RPMI7951 (cell line): ENCODE measurements around the gene HIP1. TPM values are rescaled to one million over a fixed set of nuclear protein-coding genes. Genes with fewer than 3 reads are reported as not detected.
"Not testable (repeated sequence)": the region's sequence is repeated elsewhere in the genome, so short reads cannot be mapped to it uniquely, and the experiment has no call there.

Experiments used
- DNase-seq: peaks from one replicate; pipeline ENCODE4 v3.0.0-alpha.2; 2012; ENCODE audit warnings: low read depth
- total RNA-seq: library from RNA; depleted of rRNA; stranded (reverse); fragments of >200 nt; shearing (Covaris generic); gene quantifications from 2 replicates; pipeline ENCODE4 v1.2.3, GENCODE V29; 2014; rRNA removed

Gene HIP1
- total RNA-seq = 20.9 and 22.9 TPM in 2 replicates

DNA sequence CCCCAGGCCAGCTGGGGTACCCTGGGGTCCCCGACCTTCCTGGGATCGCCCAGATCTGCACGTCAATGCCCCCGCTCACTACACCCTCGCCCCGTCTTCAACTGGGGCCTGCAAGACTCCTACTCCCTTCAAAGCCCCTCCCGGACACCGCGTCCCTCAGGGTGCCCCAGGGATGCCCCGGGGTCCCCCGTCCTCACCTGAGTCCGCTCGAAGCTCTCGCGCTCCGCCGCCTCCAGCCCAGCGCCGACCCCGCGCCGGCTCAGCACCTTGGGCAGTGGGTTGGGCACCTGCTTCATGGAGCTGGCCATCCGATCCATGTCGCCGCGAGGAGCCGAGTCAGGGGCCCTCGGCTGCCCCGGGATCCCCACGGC, at the start of gene HIP1:
TSS of gene HIP1 (minus strand) at position 338 of the 371 bp plus-strand sequence. CDS start at position 317, 21 bp downstream.
- no peak for DNase-seq

DNA sequence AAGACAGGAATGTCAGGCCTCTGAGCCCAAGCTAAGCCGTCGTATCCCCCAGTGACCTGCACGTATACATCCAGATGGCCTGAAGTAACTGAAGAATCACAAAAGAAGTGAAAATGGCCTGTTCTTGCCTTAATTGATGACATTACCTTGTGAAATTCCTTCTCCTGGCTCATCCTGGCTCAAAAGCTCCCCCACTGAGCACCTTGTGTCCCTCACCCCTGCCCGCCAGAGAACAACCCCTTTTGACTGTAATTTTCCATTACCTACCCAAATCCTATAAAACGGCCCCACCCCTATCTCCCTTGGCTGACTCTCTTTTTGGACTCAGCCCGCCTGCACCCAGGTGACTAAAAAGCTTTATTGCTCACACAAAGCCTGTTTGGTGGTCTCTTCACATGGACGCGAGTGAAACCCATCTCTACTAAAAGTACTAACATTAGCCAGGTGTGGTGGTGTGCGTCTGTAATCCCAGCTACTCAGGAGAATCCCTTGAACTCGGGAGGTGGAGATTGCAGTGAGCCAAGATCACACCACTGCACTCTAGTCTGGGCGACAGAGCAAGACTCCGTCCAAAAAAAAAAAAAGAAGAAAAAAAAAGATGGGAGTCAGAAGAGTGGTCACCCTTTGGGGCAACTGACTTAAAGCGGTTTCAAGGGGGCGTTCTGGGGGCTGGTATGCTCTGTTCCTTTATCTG, 49.6 kb upstream of the HIP1 start:
- not testable (repeated sequence) for DNase-seq

DNA sequence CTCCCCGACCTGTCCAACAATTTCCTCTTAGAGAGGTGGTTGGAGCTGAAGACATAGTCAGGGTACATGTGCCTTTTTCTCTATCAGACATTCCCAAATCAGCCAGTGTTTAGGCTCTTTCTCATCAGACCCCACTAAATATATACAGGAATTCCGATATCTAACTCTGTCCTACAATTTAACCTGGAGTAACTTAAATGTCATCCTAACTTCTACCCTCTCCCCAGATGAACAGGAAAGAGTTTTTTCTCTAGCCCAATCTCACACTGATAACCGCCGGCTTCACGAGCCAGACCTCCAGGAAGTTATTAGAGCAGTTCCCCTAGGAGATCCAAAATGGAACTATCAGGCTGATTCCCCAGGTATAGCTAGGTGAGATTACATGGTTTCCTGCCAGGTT, 44.3 kb upstream of the HIP1 start:
- not testable (repeated sequence) for DNase-seq

DNA sequence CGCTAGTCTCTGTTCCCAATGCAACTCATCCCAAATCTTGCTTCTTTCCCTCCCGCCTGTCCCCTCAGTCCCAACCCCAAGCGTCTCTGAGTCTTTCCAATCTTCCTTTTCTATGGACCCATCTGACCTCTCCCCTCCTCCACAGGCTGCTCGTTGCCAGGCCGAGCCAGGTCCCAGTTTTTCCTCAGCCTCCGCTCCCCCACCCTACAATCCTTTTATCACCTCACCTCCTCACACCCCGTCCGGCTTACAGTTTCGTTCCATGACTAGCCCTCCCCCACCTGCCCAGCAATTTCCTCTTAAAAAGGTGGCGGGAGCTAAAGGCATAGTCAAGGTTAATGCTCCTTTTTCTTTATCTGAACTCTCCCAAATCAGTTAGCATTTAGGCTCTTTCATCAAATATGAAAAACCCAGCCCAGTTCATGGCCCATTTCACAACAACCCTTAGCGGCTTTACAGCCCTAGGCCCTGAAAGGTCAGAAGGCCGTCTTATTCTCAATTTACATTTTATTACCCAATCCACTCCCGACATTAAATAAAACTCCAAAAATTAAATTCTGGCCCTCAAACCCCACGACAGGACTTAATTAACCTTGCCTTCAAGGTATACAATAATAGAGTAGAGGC, 42.0 kb upstream of the HIP1 start:
- DNase-seq = not testable (repeated sequence)

DNA sequence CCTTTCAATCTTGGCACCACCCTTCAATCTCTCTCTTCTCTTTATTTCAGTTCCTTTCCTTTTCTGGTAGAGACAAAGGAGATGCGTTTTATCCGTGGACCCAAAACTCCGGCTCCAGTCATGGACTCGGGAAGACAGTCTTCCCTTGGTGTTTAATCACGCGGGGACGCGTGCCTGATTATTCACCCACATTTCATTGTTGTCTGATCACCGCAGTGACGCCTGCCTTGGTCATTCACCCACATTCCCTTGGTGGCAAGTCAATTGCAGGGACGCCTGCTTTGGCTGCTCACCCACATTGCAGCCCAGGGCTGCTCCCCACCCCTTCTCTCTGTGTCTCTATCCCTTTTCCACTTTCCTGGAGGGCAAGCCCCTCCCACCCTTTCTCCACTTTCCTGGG, 40.8 kb upstream of the HIP1 start:
- DNase-seq = peak; percentile 43

DNA sequence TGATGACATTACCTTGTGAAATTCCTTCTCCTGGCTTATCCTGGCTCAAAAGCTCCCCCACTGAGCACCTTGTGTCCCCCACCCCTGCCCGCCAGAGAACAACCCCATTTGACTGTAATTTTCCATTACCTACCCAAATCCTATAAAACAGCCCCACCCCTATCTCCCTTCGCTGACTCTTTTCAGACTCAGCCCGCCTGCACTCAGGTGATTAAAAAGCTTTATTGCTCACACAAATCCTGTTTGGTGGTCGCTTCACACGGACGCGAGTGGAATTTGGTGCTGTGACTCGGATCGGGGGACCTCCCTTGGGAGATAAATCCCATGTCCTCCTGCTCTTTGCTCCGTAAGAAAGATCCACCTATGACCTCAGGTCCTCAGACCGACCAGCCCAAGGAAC, 40.3 kb upstream of the HIP1 start:
- not testable (repeated sequence) for DNase-seq

DNA sequence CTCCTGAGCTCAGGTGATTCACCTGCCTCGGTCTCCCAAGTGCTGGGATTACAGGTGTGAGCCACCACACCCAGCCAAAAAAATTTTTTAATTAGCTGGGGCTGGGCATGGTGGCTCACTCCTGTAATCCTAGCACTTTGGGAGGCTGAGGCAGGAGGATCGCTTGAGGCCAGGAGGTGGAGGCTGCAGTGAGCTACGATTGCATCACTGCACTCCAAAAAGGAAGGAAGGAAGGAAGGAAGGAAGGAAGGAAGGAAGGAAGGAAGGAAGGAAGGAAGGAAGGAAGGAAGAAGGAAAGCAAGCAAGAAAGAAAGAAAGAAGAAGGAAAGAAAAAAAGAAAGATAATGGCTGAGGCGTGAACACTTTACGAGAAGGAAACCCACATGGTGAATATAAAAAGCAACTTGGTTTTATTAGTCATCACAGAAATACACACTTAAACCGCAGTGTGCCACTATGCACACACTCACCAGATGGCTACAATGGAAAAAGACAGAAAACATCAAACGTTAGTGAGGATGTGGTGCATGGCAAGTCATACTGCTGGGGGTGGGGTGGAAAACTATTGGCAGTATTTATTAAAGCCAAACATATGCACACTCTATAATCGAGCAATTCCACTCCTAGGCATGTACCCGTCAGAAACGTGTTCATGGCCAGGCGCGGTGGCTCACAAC, 37.7 kb upstream of the HIP1 start:
- peak; percentile 96 for DNase-seq

DNA sequence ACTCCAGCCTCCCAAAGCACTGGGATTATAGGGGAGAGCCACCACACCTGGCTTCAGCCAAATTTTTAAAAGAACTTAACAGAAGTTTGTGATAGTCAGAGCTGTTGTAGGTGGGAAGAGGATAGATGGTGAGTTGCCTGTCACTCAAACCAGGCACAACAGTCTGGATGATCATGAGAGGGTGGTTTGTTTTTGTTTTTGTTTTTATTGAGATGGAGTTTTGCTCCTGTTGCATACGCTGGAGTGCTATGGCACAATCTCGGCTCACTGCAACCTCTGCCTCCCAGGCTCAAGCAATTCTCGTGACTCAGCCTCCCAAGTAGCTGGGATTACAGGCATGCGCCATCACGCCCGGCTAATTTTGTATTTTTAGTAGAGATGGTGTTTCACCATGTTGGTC, 35.2 kb upstream of the HIP1 start:
- DNase-seq = peak; percentile 10

DNA sequence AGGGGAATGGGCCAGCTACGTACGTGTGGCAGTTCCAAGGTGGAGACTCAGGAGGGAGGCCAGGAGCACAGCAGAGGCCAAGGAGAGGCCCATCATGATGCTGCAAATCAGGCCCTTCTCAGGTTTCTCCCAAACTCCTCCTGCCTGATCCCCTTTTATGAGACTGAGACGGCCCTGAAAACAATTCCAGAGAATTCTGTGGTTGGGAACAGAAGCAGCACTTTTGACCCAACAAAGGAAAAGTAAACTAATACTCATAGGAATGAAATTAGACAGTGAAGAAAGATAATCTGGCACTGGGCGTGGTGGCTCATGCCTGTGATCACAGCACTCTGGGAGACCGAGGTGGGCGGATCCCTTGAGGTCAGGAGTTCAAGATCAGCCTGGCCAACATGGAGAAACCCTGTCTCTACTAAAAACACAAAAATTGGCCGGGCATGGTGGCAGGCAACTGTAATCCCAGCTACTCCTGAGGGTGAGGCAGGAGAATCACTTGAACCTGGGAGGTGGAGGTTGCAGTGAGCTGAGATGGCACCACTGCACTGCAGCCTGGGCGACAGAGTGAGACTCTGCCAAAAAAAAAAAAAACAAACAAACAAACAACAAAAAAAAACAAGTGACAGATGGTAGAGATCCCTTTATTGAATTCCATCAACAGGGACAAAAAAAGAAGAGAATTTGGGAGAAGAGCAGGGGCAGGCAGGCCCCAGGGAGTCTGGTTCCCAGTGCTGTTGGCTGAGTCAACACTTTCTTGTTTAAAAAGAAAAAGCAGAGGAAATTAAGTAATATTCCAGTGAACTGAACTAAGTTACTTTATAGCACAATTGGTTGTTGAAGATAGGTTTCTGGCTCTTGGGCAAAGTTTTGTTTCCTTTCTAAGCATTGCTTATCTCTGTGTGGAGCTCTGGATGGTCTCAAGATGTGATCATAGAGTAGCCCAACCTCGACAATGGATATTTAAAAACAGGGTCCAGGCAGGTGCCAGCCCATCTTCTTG, 33.6 kb upstream of the HIP1 start, which contains the start of gene CCL26:
TSS of gene CCL26 (minus strand) at position 131 of the 997 bp plus-strand sequence. CDS start at position 96, 35 bp downstream.
- DNase-seq = peak; percentile 80

DNA sequence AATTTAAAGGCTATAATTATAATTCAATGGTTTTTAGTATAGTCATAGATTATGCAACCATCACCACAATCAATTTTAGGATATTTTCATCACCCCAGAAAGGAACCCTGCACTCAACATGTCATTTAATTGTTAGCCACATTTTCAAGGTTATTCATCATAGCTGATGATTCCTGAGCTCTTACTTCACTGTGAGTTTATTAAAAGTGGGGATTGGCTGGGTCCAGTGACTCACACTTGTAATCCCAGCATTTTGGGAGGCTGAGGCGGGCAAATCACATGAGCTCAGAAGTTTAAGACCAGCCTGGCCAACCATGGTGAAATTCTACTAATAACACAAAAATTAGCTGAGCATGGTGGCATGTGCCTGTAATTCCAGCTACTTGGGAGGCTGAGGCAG, 32.5 kb upstream of the HIP1 start:
- peak; percentile 58 for DNase-seq

DNA sequence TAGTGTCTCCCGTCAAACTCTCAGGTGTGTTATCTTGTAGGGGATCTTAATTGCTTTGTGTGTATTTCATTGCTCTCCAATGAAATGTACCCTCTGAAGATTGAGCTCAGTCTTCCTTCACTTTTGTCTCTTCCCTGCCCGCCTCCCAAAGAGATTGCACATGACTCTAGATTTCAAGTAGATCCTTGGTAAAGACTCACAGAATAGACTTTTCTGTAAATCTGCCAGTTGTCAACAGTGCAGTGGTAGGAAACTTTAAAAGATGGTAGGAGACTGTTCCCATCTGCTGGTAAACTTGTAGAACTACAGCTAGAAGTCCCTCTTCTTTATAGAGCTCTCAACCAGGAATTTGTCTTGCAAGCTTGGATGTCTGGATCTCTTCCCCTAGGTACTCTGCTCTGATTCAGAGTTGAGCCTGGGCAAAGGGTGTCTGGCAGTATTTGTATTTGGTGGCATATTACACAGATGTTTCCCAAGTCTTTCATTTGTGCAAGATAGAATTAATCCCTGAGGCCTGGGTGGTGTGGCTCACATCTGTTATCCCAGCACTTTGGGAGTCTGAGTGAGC, 23.7 kb upstream of the HIP1 start:
- DNase-seq = peak; percentile 73

DNA sequence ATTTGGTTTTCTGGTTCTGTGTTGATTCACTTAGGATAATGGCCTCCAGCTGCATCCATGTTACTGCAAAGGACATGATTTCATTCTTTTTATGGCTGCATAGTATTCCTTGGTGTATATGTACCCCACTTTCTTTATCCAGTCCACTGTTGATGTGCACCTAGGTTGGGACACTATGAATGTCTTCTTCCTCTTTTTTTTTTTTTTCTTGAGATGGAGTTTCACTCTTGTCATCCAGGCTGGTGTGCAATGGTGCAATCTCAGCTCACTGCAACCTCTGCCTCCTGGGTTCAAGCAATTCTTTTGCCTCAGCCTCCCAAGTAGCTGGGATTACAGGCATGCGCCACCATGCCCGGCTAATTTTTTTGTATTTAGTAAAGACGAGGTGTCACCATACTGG, 23.1 kb upstream of the HIP1 start:
- DNase-seq = not testable (repeated sequence)

DNA sequence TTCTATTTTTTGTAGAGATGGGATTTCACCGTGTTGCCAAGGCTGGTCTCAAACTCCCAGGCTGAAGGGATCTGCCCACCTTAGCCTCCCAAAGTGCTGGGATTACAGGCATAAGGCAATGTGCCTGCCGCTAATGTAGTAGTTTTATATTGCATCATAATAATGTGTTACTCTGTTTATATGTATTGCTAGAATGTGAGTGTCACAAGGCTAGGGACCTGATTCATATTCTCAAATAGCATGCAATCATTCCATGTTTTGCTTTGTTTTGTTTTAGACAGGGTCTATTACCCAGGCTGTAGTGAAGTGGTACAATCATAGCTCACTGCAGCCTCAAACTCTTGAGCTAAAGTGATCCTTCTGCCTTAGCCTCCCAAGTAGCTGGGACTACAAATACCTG, 19.8 kb upstream of the HIP1 start:
- DNase-seq = no peak

DNA sequence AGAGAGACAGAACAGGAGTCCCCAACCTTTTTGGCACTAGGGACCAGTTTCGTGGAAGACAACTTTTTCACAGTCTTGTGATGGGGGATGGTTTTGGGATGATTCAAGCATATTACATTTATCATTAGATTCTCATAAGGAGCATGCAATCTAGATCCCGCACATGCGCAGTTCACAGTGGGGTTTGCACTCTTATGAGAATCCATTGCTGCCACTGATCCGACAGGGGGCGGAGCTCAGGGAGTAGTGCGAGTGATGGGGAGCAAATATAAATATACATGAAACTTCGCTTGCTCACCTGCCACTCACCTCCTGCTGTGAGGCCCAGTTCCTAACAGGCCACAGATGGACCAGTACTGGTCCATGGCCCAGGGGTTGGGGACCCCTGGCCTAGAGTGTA, 19.1 kb upstream of the HIP1 start:
- DNase-seq = no peak

DNA sequence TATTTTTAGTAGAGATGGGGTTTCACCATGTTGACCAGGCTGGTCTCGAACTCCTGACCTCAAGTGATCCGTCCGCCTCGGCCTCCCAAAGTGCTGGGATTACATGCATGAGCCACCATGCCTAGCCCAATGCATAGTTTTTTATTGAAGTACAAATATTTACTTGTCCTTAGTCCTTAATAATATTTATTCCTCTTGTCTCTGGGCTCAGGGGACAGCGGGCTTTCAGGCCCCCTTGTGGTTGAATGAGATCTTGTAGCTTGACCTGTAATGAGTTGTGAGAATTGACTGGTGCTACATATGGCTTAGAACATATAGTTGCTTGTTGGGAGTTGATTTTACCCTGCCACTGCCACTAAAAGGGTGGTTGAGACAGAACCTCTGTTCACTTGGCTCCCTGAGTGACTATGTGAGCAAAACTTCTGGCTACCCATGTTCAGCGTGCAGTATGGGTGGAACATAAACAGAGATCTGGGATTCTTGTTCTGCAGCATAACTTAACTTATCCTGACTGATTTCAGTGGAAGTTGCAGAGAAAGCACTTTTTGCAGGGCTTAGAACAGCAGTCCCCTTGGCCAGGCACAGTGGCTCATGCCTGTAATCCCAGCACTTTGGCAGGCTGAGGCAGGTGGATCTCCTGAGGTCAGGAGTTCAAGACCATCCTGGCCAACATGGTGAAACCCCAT, 18.4 kb upstream of the HIP1 start:
- peak; percentile 50 for DNase-seq

DNA sequence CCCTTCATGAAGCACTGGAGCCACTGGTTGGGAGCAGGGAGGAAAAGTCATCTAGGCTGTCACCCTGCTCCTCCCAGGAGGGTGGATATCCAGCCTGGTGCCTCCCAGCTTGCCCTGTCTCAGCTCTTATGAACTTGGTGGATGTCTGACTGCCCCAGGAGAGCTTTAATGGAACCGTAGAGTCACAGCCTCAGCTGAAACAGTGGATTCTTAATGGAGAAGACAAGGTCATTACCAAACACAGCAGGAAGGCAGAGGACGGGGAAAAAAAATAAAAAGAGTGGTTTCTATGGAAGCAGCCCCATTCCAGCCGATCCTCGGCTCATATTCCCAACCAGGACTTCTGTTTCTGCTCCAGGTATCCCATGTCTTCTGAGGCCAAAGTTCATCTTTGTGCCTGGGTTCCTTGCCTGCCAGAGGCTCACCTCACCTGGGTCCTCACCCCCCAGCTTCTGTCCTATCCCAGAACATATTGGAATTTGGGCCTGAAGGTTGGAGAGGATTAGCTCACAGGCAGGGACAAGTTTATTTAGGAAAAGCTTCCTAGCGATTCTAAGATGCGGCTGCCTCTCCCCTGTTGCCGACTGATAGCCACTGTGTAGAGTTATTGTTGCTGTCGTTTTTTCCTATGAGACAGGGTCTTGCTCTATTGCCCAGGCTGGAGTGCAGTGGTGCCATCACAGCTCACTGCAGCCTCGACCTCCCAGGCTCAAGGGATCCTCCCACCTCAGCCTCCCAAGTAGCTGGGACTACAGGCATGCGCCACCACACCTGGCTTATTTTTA, 17.7 kb upstream of the HIP1 start:
- no peak for DNase-seq

DNA sequence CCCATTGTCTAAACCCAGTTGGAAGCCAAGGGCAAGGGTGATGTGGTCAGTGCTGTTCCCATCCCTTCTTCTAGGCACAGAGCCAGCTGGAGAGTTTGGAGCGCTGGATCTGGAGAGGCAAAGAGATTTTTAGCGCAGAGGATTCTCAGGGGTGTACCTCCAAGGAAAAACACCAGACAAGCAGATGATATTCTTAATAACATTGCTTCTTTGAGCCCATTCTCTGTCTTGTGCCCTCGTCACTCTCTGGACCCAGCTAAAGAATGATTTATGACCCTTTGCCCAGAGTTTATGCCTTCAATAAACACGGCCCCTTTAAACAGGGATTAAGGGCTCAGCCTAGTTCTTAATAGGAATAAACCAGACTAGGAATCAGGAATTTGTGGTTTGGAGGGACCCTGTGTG, 4.7 kb upstream of the HIP1 start:
- DNase-seq = no peak

DNA sequence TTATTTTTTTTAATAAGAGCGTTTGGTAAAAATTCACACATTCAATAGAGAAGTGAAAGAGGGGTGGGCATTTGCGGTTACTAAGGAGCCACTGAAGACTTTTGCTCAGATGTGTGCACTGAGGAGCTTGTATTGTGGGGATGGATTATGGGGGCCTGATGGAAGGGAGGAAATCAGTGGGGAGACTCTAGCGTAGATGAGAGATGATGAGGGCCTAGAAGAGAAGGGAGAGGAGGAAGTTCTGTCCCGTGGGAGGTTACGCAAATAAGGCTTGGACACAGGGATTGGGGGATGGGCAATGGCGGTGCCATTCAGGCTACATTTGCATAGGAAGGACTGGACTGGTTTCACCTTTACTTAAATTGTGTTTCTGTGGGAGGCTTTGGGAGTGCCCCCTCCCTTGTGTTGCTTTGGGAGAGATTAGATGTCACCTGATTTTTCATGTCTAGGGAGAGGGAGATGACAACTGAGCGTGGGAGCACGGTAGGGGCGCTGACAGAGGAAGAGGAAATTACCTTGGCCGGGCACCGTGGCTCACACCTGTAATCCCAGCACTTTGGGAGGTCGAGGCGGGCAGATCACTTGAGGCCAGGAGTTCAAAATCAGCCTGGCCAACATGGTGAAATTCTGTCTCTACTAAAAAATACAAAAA, 2.2 kb upstream of the HIP1 start:
- no peak for DNase-seq
